ENCODE measurements around the gene ACD. TPM values are rescaled to one million over a fixed set of nuclear protein-coding genes. Genes with fewer than 3 reads are reported as not detected.

The ACD gene
- total RNA-seq, 1 donor from 2014 or later, result 7.1 TPM

GRCh38 chr16:67664258-67664657 is 4.2 kb upstream of the ACD start:
- TF ChIP-seq CTCF (IDR thresholded peaks at IDR 0.05; ENCODE audit: borderline replicate concordance), result no peak
- H3K27me3 ChIP-seq (ENCODE audit: low read depth), result no peaks in the 10 kb centered on the region

GRCh38 chr16:67663877-67664222 is 3.8 kb upstream of the ACD start:
- DNase-seq, result no peak
- Histone ChIP-seq H3K27me3 (ENCODE audit: low read depth) (no peaks in the 10 kb centered on the region), H3K4me1 (peaks cover 57% of the 10 kb centered on the region), H3K36me3 (peaks cover 13% of the 10 kb centered on the region), H3K4me3 (no peak overlapping the region), H3K27ac (replicated peaks) (no peak overlapping the region), H3K9me3 (replicated peaks) (no peaks in the 10 kb centered on the region)
- intact Hi-C loops (cut with micrococcal nuclease), result no loop called here
- no peak for TF ChIP-seq CTCF (IDR thresholded peaks at IDR 0.05; ENCODE audit: borderline replicate concordance)

More at GRCh38 chr16:67664258-67664657, 4.2 kb upstream of the ACD start:
- Histone ChIP-seq H3K27ac (replicated peaks) (no peak overlapping the region), H3K4me3 (no peak overlapping the region), H3K36me3 (peaks cover 13% of the 10 kb centered on the region), H3K9me3 (replicated peaks) (no peaks in the 10 kb centered on the region), H3K4me1 (peaks cover 53% of the 10 kb centered on the region)
- intact Hi-C loops (cut with micrococcal nuclease), result no loop called here
- DNase-seq, result no peak

GRCh38 chr16:67663151-67663876 is 3.3 kb upstream of the ACD start:
- DNase-seq, result no peak
- peaks cover 13% of the 10 kb centered on the region for H3K36me3 ChIP-seq
- no peaks in the 10 kb centered on the region for H3K9me3 ChIP-seq (replicated peaks)
- no peak overlapping the region for H3K27ac ChIP-seq (replicated peaks)
- TF ChIP-seq CTCF (IDR thresholded peaks at IDR 0.05; ENCODE audit: borderline replicate concordance), result no peak
- no peak overlapping the region for H3K4me3 ChIP-seq
- H3K4me1 ChIP-seq, result peaks cover 60% of the 10 kb centered on the region
- intact Hi-C loops (cut with micrococcal nuclease), result no loop called here
- H3K27me3 ChIP-seq (ENCODE audit: low read depth), result no peaks in the 10 kb centered on the region

- Histone ChIP-seq H3K27ac (replicated peaks) (no peak overlapping the region), H3K36me3 (peaks cover 13% of the 10 kb centered on the region), H3K4me3 (no peak overlapping the region), H3K27me3 (ENCODE audit: low read depth) (no peaks in the 10 kb centered on the region), H3K9me3 (replicated peaks) (no peaks in the 10 kb centered on the region), H3K4me1 (peaks cover 53% of the 10 kb centered on the region)
- DNase-seq, result no peak
- intact Hi-C loops (cut with micrococcal nuclease), result no loop called here
- no peak for TF ChIP-seq CTCF (IDR thresholded peaks at IDR 0.05; ENCODE audit: borderline replicate concordance)
Observed at GRCh38 chr16:67662653-67663010, 2.6 kb upstream of the ACD start.

- intact Hi-C loops (cut with micrococcal nuclease), result no loop called here
- Histone ChIP-seq H3K27me3 (ENCODE audit: low read depth) (no peaks in the 10 kb centered on the region), H3K9me3 (replicated peaks) (no peaks in the 10 kb centered on the region), H3K27ac (replicated peaks) (no peak overlapping the region), H3K4me1 (peaks cover 48% of the 10 kb centered on the region), H3K36me3 (peaks cover 15% of the 10 kb centered on the region), H3K4me3 (no peak overlapping the region)
- no peak for DNase-seq
- no peak for TF ChIP-seq CTCF (IDR thresholded peaks at IDR 0.05; ENCODE audit: borderline replicate concordance)
Observed at GRCh38 chr16:67661886-67662652, 2.0 kb upstream of the ACD start.
